ENCODE results near the gene NCEH1.

NCEH1 gene

GRCh38 chr3:172615296-172615695 lies 95.6 kb downstream of the NCEH1 start:
- ATAC-seq: no peak
- TF ChIP-seq TCF4 (CRISPR knock-in tag; IDR thresholded peaks at IDR 0.05; ENCODE audit: borderline replicate concordance) (no peak), ZNF8 (CRISPR knock-in tag; IDR thresholded peaks at IDR 0.05) (no peak), ESRRG (CRISPR knock-in tag; IDR thresholded peaks at IDR 0.05) (no peak), ISL1 (CRISPR knock-in tag; IDR thresholded peaks at IDR 0.05) (no peak), TOX (CRISPR knock-in tag; IDR thresholded peaks at IDR 0.05; ENCODE audit: borderline replicate concordance) (no peak), OSR1 (CRISPR knock-in tag; IDR thresholded peaks at IDR 0.05) (no peak)

- ATAC-seq: no peak
- TF ChIP-seq SNAI2 (CRISPR knock-in tag; IDR thresholded peaks at IDR 0.05): no peak
- no peak for TF ChIP-seq ZNF8 (CRISPR knock-in tag; IDR thresholded peaks at IDR 0.05)
- TF ChIP-seq ESRRG (CRISPR knock-in tag; IDR thresholded peaks at IDR 0.05): no peak
- TF ChIP-seq TCF4 (CRISPR knock-in tag; IDR thresholded peaks at IDR 0.05; ENCODE audit: borderline replicate concordance): no peak
- TF ChIP-seq ZFP30 (CRISPR knock-in tag; IDR thresholded peaks at IDR 0.05): no peak
- TF ChIP-seq ZC3H10 (CRISPR knock-in tag; IDR thresholded peaks at IDR 0.05): no peak
- TF ChIP-seq GLIS3 (CRISPR knock-in tag; IDR thresholded peaks at IDR 0.05): no peak
- no peak for TF ChIP-seq ZFP3 (CRISPR knock-in tag; IDR thresholded peaks at IDR 0.05)
- TF ChIP-seq PPARA (CRISPR knock-in tag; IDR thresholded peaks at IDR 0.05; ENCODE audit: borderline replicate concordance): no peak
- TF ChIP-seq RARB (CRISPR knock-in tag; IDR thresholded peaks at IDR 0.05): no peak
- no peak for TF ChIP-seq CSRNP3 (CRISPR knock-in tag; IDR thresholded peaks at IDR 0.05)
- no peak for TF ChIP-seq CREB5 (CRISPR knock-in tag; IDR thresholded peaks at IDR 0.05; ENCODE audit: low read depth)
- no peak for TF ChIP-seq CSDC2 (CRISPR knock-in tag; IDR thresholded peaks at IDR 0.05)
- no peak for TF ChIP-seq ZNF565 (CRISPR knock-in tag; conservative IDR thresholded peaks at IDR 0.05; ENCODE audit: low read depth)
Measured at GRCh38 chr3:172614340-172615274, 96.3 kb downstream of the NCEH1 start.

- no peak for ATAC-seq
- no peak for TF ChIP-seq CSDC2 (CRISPR knock-in tag; IDR thresholded peaks at IDR 0.05)
- no peak for TF ChIP-seq ARNTL (CRISPR knock-in tag; IDR thresholded peaks at IDR 0.05; ENCODE audit: borderline replicate concordance, low read depth)
- TF ChIP-seq POU6F1 (CRISPR knock-in tag; IDR thresholded peaks at IDR 0.05; ENCODE audit: borderline replicate concordance, low read depth): no peak
- TF ChIP-seq PATZ1 (CRISPR knock-in tag; IDR thresholded peaks at IDR 0.05; ENCODE audit: borderline replicate concordance): no peak
- no peak for TF ChIP-seq ZFP30 (CRISPR knock-in tag; IDR thresholded peaks at IDR 0.05)
- TF ChIP-seq BACH2 (CRISPR knock-in tag; IDR thresholded peaks at IDR 0.05; ENCODE audit: borderline replicate concordance): no peak
- TF ChIP-seq CSRNP3 (CRISPR knock-in tag; IDR thresholded peaks at IDR 0.05): no peak
- TF ChIP-seq RARB (CRISPR knock-in tag; IDR thresholded peaks at IDR 0.05): no peak
- TF ChIP-seq ZFP3 (CRISPR knock-in tag; IDR thresholded peaks at IDR 0.05): no peak
Measured at GRCh38 chr3:172613845-172614244, 97.0 kb downstream of the NCEH1 start.

All from SK-N-SH treated with all-trans-retinoic acid at 6 μM for 48 hours (cell line).